Keratinocyte (primary cell): ENCODE measurements around the gene PRODH.

ENCODE experiments used
- EZH2 ChIP-seq: IDR thresholded peaks from one replicate; pipeline ENCODE4 v1.6.1; 2012; ENCODE audit warnings: inconsistent platforms, mild to moderate bottlenecking, low read length, moderate library complexity
- TF ChIP-seq, protein P1 (sequence below), 3 experiments: IDR thresholded peaks in 1 of 3; conservative IDR thresholded peaks in 1 of 3; optimal IDR thresholded peaks in 1 of 3; 2 replicates in 2 of 3; 3 replicates in 1 of 3; pipeline versions ENCODE3 to v1.5.1; 2011; ENCODE audit warnings: low read length in 3 of 3, mild to moderate bottlenecking in 3 of 3, moderate library complexity in 2 of 3, control low read depth in 1 of 3, inconsistent platforms in 1 of 3; ENCODE audit not compliant: insufficient read depth in 2 of 3; ENCODE audit errors: extremely low read depth in 1 of 3

DNA sequence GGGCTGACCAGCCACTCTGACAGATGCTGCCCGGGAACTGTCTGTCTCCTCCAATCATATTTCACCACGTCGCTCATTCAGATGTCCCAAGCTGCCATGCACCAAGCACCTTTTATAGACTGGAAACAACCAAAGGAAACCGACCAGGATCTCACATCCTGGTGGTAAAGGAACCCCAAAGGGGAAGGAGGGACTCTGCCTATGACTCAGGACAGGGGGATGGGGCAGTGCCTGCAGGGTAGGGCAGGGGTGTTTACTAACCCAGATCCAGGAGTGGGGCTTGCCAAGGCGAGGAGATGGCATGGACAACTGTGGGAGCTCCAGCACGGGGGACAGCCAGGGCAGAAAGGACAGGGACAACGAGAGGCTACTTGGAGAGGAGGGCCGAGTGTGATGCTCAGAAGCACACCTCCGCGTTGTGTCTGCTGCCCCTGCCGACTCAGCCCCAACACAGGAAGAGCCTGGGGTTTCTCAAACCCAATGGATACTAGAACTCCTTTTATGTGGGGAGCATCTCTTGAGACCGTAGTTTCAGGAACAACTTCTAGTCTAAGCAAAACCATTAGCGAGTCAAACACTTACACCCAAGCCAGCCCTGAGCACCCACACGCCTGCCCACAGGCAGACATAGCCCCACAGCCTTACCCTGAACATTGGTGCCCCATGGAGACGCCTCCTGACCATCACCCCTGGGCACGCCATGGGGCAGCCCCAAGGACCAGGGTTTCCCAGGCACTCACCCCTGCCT lies 4.0 kb downstream of the PRODH start:
- TF ChIP-seq, protein P1, sequence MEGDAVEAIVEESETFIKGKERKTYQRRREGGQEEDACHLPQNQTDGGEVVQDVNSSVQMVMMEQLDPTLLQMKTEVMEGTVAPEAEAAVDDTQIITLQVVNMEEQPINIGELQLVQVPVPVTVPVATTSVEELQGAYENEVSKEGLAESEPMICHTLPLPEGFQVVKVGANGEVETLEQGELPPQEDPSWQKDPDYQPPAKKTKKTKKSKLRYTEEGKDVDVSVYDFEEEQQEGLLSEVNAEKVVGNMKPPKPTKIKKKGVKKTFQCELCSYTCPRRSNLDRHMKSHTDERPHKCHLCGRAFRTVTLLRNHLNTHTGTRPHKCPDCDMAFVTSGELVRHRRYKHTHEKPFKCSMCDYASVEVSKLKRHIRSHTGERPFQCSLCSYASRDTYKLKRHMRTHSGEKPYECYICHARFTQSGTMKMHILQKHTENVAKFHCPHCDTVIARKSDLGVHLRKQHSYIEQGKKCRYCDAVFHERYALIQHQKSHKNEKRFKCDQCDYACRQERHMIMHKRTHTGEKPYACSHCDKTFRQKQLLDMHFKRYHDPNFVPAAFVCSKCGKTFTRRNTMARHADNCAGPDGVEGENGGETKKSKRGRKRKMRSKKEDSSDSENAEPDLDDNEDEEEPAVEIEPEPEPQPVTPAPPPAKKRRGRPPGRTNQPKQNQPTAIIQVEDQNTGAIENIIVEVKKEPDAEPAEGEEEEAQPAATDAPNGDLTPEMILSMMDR (optimal IDR thresholded peaks at IDR 0.05 in 1 of 3, IDR thresholded peaks at IDR 0.05 in 1 of 3, conservative IDR thresholded peaks at IDR 0.05 in 1 of 3; ENCODE audit: extremely low read depth in 1 of 3, insufficient read depth in 2 of 3, low read length in 3 of 3), result no peak
- no peak for TF ChIP-seq EZH2
